Spleen (tissue), 7 donors: ENCODE measurements around the gene DEDD.

ENCODE experiments used
- POLR2A ChIP-seq, 3 donors: fragments of 450-650 bp; IDR thresholded peaks; one replicate each; pipeline ENCODE4 v1.5.1; 2017; ENCODE audit warnings: antibody characterized with exemption in 3 of 3, mild to moderate bottlenecking in 1 of 3
- POLR2AphosphoS5 ChIP-seq, 3 donors: sonication (generic); formaldehyde crosslinking; IDR thresholded peaks; one replicate each; pipeline ENCODE4 v1.5.1; 2017; ENCODE audit warnings: antibody characterized with exemption in 3 of 3
- TF ChIP-seq, protein P1 (sequence below), 11 experiments: fragments of 200-600 bp in 7 of 11; fragments of 450-650 bp in 4 of 11; sonication (generic) in 4 of 11; IDR thresholded peaks in 8 of 11; conservative IDR thresholded peaks in 3 of 11; 1 replicate in 7 of 11; 2 replicates in 4 of 11; pipeline versions ENCODE4 v1.4.0 to v1.8.0; 2016 to 2021; ENCODE audit warnings: antibody characterized with exemption in 11 of 11, inconsistent platforms in 4 of 11, mild to moderate bottlenecking in 1 of 11
- donor health status: DM: no; HTN: no; CAD: no; lungs with moderate emphysema.
- donor health status: DM: no; HTN: no; CAD: no.
- donor health status: DM: no; HTN: no; CAD: no.

DNA sequence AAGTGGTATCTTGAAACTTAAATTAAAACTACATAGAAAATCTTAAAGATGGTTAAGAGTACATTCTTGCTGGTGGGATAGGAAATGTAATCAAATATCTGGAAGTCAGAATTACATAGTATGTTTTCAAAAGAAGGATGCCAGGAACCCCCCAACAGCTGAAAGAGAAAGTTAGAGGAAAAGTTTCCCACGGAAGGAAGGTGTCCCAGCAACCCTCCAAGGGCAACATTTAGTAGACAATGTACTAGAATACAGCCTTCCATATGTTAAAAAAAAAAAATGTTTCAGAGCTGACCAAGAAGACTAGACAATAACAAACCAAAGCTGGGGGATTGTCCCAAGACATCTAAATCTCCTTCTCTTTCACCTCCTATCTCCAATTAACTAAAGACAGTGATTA, 2.2 kb downstream of the DEDD start:
- TF ChIP-seq, protein P1, sequence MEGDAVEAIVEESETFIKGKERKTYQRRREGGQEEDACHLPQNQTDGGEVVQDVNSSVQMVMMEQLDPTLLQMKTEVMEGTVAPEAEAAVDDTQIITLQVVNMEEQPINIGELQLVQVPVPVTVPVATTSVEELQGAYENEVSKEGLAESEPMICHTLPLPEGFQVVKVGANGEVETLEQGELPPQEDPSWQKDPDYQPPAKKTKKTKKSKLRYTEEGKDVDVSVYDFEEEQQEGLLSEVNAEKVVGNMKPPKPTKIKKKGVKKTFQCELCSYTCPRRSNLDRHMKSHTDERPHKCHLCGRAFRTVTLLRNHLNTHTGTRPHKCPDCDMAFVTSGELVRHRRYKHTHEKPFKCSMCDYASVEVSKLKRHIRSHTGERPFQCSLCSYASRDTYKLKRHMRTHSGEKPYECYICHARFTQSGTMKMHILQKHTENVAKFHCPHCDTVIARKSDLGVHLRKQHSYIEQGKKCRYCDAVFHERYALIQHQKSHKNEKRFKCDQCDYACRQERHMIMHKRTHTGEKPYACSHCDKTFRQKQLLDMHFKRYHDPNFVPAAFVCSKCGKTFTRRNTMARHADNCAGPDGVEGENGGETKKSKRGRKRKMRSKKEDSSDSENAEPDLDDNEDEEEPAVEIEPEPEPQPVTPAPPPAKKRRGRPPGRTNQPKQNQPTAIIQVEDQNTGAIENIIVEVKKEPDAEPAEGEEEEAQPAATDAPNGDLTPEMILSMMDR (IDR thresholded peaks at IDR 0.05 in 8 of 11, conservative IDR thresholded peaks at IDR 0.05 in 3 of 11), result no peak
- TF ChIP-seq POLR2A (IDR thresholded peaks at IDR 0.05) (no peak), POLR2AphosphoS5 (IDR thresholded peaks at IDR 0.05) (no peak)
